HG03342 (cell line): ENCODE results near the gene KIAA0825.
"Not testable (repeated sequence)": the region's sequence is repeated elsewhere in the genome, so short reads cannot be mapped to it uniquely, and the experiment has no call there.

ENCODE experiments used
- ATAC-seq: cut with Tn5 transposase; IDR thresholded peaks from one replicate; pipeline ENCODE4 v1.9.1; 2021; ENCODE audit warnings: mild to moderate bottlenecking, moderate library complexity; ENCODE audit not compliant: unreplicated experiment

The KIAA0825 gene

GRCh38 chr5:94595281-94595840 is 23.0 kb downstream of the KIAA0825 start:
- ATAC-seq, result no peak

DNA sequence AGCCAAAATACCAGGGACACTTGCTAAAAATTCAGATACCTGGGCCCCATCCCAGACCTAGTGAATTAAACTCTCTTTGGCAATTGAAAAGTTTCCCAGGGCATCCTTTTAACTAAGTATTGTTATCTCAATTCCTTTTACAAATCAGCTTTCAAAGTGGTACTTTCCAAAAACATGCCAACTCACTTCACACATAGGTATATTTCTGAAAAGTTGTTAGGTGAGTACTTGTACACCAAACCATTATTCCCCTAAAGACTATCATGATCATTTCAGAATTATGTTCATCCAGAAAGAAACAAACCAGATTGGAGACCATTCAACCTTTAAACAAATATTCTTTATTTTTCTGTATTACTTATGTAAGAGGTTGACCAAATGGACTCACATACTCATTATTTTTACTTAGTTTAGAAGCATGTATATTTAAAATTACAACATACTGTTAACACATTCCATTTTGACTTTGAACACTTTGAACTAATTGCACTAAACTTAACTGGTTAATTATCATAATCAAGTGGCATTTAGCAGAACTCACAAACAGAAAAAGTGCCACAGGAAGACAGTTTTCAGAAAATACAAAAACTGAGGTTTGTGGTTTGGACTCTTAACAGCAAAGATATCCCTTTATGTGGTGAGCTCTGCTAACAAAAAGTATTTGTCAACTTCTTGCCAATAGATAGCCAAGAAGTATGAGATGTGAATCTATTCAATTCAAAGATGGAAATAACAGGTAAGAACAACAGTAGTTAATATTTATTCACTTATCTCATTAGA is 40.7 kb downstream of the KIAA0825 start:
- ATAC-seq, result peak; percentile 63

DNA sequence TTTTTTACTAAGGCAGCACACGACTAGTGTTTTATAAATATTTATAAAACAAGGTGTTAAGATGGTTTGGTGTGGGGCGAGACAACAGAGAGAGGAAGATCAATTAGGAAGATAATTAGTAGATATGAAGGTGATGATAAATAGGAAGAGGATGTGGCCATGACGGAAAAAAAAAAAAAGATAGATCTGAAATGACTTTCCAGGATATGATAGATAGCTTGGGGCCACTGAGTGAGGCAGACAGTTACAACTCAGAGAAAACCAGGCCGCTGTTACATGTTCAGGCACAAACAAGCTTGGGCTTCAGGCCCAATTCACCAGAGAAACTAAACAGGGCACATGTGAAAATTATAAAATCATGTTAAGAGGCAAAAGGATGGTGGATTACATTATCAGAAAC is 43.2 kb downstream of the KIAA0825 start:
- ATAC-seq, result no peak

GRCh38 chr5:94573349-94573748 is 45.1 kb downstream of the KIAA0825 start:
- ATAC-seq, result not testable (repeated sequence)

DNA sequence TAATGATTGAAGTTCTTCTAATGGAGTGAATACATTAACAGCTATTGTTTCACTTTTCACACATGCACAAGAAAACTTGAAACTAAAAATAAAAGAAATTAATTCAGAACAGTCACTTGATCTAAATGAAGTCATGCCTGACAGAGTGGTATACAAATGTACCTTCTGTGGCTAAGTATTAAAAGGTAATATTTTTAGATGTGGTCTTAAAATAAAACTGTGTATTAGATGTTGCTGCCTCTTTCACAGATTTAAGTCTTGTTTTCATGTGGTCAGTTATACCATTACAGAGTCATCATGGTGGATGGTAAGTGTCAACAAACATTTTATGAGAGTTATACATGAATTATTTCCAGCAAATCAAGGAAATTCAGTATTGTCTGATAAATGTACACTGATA is 47.0 kb downstream of the KIAA0825 start:
- no peak for ATAC-seq

DNA sequence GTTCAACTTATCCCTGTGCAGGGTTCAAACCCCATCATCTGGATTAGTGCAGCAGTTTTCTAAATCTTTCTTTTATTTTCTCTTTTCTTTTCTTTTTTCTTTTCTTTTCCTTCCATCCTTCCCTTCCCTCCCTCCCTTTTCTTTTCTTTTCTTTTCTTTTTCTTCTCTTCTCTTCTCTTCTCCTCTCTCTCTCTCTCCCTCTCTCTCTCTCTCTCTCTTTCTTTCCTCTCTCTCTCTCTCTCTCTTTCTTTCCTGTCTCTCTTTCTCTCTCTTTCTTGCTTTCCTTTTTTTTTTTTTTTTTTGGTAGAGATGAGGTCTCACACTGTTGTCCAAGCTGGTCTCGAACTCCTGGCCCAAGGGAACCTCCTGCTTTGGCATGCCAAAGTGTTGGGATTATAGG is 53.6 kb downstream of the KIAA0825 start:
- ATAC-seq, result no peak

DNA sequence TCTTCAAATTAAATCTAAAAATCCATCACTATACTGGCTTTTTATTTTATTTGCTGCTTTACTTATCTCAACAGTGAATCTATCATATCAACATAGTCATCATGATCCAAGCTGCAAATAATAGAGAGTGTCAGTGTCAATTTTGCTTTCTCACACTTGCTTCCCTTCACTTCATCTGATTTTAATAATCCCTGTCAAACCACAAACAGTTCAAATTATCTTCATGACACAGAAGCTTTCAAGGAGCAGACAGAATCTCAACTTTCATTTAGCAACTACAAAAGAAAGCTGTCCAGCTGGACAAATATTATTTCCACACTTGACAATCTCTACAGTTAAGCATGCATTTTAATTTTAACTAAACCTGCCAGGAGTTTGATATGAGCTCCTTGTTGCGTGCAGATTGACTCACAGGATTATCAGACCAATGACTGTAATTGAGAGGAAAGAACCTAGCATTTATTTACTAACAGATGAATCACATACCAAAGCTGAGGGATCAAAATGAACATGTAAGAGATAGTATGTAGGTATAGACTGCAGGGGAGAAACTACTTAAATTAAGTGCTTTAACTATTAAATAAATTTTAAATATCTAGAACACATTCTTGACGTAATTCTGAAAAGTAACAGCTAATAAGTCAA is 56.0 kb downstream of the KIAA0825 start:
- ATAC-seq, result no peak

- no peak for ATAC-seq
Observed at GRCh38 chr5:94558028-94558427, 60.4 kb downstream of the KIAA0825 start.

GRCh38 chr5:94551858-94552257 is 66.5 kb downstream of the KIAA0825 start:
- no peak for ATAC-seq

GRCh38 chr5:94545870-94546625 is 72.4 kb downstream of the KIAA0825 start:
- ATAC-seq, result no peak

GRCh38 chr5:94544875-94545547 is 73.4 kb downstream of the KIAA0825 start:
- ATAC-seq, result no peak

- ATAC-seq, result peak; percentile 88
Observed at GRCh38 chr5:94544031-94544650, 74.3 kb downstream of the KIAA0825 start.

DNA sequence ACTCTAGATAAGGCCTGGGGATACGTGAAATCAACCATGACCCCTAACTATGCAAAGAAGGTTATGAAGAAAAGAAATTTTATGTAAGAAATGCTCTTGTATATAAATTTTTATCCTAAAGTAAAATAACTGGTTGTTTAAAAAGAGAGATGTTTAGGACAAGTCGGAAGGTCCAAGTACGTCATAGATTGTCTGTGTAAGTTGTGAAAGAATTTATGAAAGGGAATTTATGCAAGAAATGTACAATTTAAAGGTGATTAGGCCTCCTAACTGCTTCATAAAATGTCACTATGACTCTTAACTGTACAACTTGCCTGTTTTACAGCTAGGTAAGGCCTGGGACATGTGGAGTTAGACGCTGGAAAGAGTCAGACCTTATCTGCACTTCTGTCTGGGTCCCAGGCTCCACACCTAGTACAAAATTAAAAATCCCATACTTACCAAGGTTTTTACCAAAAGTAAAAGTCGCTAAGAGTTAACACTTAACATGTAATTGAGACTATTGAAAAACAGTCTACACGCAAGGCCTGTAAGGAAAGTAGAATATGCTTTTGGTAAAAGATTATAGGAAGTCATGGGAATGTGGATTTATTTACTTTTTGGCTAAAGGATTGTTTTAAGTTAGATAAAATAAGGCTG is 77.4 kb downstream of the KIAA0825 start:
- ATAC-seq, result no peak

GRCh38 chr5:94538260-94538659 is 80.1 kb downstream of the KIAA0825 start:
- no peak for ATAC-seq

DNA sequence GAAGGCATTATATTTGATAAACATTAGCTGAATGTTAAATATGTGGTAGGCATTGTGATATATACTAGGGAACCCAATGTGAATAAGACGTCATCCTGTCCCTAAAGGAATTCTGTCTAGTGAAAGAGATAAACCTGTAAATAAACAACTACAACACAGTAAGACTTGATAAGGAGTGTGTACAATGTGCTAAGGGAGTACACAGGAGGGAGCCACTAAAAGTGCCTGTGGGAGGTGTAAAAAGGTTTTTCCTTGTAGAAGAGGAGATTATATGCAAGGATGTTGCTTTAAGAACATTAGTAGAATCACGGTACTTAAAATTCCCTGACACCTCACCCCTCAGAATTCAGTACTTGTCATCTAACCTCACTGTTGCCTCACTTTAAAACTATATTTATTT is 91.7 kb downstream of the KIAA0825 start:
- ATAC-seq, result no peak

- peak; percentile 95 for ATAC-seq
Observed at GRCh38 chr5:94524841-94525697, 93.3 kb downstream of the KIAA0825 start.

GRCh38 chr5:94523018-94523417 is 95.4 kb downstream of the KIAA0825 start:
- ATAC-seq, result no peak

- ATAC-seq, result no peak
Observed at GRCh38 chr5:94522117-94522516, 96.3 kb downstream of the KIAA0825 start.
